KG1 (cell line): ENCODE measurements around the gene ANO6.
"Not testable (repeated sequence)": the region's sequence is repeated elsewhere in the genome, so short reads cannot be mapped to it uniquely, and the experiment has no call there.

ENCODE experiments used
- DNase-seq: peaks from one replicate; lab custom pipeline; 2025; lab: John Stamatoyannopoulos, UW

ANO6 gene

DNA sequence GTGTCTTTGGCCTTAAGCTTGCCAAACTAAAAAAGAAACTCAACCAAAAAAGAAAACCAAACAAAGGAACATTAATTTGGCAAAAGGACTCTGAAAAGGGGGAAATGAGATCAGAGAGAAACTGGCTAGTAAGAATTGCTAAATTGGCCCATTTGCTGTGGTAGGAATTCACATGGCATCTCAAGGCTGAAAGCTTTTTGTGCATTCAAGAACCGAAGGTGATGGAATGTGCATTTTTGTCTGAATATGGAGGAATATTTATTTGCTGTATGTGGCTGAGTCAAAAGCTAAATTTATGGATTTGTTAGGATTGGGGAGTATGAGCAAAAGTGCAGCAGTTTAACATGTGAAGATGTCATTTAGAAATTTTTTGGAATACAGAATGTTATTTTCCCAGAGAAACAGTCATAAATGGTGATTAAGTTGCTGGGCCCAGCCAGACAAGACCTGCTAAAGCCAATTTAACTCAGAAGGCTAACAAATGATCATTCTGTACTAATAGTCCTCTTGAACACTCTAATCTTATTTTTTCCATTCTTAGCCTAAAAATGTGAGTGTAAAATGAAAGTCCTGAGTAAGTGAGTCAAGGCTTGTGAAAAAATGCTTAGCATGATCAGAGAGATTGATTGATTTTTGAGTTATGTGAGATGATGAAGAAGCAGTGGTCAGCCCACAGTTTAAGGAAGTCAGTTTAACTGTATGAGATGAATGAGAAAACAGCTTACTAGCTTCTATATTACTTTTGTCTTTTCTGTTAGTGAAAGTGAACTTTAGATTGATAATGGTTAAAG lies 94.1 kb downstream of the ANO6 start:
- DNase-seq: no peak

DNA sequence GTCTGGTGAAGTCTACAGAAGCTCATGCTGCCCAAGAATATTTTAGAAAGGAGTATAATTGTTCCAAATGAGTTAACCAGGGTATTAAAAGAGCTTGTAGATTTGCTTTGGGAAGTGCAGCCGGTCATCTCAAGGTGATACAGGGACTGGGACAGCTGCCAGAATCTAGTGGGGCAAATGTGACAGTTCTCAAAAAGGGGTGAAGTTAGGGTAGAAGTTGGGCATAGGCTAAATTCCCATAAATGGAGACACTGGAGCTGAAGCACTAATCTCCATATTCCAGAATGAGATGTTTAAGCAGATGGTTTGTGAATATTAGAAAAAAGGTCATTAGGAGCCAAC lies 94.7 kb downstream of the ANO6 start:
- DNase-seq: no peak

DNA sequence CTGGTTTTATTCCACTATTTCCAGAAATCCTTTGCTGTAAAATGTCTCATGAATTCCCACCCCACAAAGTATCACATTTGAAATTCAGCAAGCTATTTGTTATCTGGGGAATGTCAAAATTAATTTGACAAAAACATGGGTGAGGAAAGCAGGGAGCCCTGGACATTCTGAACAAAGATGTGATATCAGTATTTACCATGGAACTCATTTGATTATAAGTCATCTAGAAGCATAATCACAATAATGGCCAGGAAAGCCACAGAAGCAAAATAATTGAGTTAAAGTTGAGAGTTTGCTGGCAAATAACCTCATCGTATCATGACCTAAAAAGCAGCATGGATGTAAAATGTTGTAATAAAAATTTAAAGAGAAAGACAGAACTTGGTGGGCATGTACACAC lies 96.1 kb downstream of the ANO6 start:
- no peak for DNase-seq

- no peak for DNase-seq
Observed at GRCh38 chr12:45314770-45315169, 98.9 kb downstream of the ANO6 start.

DNA sequence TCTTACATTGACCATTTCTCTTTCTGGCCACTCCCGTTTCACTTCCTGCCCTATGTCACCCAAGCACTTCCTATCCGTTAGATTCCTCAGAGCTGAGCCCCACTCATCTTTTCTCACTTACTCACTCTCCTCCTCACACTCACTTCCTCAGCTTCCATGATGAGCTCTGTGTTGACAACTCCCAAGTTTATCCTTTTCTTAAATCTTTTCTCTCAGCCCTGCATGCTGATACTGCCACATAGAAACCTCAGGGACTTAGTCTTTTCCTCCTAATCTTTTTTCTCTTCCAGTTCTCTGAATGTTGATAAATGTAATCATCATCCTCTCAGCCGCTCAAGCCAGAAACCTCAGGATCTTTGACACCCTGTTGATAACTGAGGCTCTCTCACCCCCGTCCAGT lies 99.6 kb downstream of the ANO6 start:
- DNase-seq: no peak

DNA sequence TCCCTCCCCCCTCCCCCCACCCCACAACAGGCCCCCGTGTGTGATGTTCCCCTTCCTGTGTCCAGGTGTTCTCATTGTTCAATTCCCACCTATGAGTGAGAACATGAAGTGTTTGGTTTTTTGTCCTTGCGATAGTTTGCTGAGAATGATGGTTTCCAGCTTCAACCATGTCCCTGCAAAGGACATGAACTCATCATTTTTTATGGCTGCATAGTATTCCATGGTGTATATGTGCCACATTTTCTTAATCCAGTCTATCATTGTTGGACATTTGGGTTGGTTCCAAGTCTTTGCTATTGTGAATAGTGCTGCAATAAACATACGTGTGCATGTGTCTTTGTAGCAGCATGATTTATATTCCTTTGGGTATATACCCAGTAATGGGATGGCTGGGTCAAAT lies 101.4 kb downstream of the ANO6 start:
- not testable (repeated sequence) for DNase-seq

- no peak for DNase-seq
Observed at GRCh38 chr12:45322810-45323209, 106.9 kb downstream of the ANO6 start.

DNA sequence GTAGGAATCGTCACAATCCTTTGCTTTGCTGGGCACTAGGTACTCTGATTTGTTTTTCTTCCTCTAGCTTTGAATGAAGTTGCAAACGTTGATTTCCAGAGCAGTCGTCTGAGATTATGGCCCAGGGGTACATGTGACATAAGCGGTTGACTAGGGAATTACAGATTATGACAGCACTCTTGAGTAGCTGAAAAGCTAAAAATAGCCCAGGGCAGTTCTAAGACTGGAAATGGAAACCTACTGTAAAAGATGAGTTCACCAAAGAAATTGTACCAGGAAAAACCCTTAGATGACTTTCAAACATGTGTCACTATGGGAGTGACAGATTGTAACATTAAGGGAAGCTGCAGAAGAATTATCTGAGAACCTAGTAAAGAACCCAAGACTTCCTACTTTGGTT lies 108.5 kb downstream of the ANO6 start:
- DNase-seq: no peak

DNA sequence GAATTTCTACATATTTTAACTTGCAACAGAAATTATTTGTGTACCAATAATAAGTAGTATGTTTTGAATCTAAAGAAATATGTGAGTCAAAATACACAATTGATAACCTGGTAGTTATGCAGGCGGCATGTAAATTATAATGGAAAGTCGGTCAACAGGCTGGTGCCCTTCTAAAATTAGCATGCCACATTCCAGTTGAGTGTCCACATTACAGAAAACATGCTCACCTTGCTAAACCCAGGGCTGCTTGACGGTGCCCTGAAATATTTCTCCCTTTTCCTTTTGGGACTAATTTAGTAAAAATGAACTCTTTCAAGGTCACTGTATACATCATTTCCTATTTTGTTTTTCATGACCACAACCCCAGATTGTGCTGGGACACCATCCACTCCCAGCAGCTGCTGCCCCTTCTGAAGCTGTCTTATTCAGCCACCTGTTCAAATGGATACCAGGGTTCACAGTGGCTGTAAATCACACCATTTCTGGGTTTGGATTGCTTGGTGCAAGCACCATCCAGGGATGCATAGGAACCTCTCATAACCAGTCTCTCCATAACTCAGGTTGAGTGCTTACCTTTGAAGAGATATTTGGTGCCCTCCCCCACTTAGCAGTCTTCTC lies 110.6 kb downstream of the ANO6 start:
- no peak for DNase-seq

DNA sequence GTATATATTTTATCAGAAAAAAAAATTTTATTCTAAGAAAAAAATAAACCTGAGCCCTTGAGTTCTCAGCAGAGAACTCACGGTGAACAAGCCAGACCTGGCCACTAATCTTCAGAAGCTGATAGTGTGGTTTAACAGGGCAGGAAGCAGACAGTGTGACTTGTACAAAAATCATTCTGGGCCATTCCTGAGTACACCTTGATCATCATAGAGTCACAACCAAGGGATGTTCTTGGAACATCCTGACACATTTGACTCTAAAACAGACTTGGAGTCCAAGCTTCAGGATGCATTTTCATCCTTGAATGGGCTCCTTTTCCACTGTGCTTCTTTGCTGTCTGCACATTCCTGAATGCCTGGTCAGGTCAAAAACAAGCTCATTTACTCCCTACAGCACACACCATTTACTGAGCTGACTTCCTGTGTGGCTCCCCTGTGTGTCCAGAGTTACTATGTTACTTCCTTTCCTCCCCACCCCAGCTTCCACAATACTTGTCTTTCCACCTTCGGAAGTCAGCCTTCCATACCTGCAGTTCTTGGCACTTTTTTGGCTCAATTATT lies 112.0 kb downstream of the ANO6 start:
- no peak for DNase-seq

DNA sequence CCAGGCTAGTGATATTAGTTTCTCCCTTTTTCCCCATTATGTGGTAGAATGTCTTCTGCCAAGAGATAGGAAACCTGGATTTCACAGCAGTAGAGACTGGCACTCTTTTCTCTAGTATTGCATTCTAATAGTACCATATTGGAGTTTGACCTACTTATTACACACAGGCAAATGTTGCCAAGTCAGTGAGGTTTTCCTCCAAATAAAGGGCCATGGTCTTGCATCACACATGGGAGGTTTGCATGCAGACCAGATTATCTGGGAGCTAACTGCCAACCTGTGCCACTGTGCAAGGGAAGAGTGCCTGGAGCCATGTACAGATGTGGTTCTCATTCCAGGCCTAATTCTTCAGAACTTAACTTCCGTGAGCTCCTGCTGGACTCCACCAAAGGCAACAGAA lies 113.3 kb downstream of the ANO6 start:
- DNase-seq: no peak

- no peak for DNase-seq
Observed at GRCh38 chr12:45329702-45330101, 113.8 kb downstream of the ANO6 start.

- DNase-seq: no peak
Observed at GRCh38 chr12:45331552-45331951, 115.7 kb downstream of the ANO6 start.

DNA sequence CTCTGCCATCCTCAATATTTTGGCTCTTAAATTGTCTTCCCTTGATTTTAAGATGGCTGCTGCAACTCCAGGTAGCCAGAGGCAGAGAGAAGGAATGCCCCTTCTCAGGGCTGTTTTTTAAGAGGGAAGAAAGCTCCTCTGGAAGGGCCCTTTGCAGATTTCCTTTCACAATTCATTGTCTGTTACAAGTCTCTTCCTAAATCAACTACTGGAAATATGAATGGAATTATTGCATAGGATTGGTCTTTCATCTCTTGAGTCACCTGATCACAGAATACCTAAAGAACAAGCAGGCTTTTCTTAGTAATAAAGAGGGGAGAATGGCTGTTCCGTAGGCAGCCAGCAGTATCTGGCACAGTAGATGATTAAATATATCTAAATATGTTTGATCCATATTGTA lies 118.5 kb downstream of the ANO6 start:
- no peak for DNase-seq

GRCh38 chr12:45336331-45336730 lies 120.4 kb downstream of the ANO6 start:
- DNase-seq: no peak

- DNase-seq: no peak
Observed at GRCh38 chr12:45336762-45337596, 121.1 kb downstream of the ANO6 start.

DNA sequence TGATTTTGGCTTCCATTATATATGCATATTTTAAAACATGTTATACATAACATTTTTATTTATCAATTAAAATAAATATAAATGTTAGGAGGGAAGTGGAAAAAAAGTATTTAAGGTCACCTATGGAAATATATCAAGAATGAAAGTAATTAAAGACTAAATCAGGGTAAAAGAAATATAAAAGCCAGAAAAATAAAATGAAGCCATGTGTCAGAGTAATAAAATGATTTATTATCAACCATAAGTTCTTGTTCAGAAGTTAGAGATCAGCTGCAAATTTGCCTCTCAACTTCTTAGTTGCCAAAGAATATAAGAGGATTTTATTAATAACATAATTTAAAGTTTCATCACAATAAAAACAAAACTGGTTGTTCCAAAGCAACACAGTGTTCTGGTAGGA lies 121.9 kb downstream of the ANO6 start:
- no peak for DNase-seq

DNA sequence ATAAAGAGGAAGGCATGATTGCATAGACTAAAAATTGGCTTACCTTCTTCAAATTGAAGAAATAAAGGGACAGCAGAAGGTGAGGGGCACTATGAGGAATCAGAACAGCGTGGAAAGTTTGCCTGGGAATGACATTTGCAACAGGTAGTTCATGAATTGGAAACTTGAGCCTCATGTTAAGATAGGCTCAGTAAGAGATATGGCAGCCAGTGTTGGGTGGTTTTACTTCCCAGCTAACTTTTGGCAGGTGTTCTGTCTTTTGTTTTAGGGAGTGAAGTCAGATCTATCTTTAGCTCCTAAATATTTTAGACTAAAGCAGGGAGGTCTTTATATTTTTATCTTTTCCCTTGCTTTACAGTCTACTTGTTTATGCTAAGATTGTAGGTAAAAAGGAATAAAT lies 122.4 kb downstream of the ANO6 start:
- DNase-seq: no peak

GRCh38 chr12:45339035-45339434 lies 123.1 kb downstream of the ANO6 start:
- no peak for DNase-seq

DNA sequence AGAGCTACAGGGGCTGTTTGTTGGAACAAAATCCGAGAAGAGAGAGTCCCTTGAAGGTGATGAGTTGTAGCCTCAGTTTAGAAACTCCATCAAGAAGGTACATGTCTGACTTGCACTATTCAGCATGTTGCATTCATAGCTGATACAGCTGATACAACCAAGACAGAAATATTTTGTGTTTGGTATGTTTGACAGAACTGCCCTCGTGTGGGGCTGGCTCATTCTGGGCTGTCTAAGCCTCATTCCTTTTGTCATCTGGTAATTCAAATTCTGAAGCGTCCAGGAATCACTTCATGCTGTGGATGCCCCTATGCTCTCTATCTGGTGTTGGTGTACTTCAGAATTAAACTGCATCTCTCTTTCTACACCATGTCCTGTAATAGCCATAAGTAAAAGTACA lies 126.3 kb downstream of the ANO6 start:
- DNase-seq: no peak

DNA sequence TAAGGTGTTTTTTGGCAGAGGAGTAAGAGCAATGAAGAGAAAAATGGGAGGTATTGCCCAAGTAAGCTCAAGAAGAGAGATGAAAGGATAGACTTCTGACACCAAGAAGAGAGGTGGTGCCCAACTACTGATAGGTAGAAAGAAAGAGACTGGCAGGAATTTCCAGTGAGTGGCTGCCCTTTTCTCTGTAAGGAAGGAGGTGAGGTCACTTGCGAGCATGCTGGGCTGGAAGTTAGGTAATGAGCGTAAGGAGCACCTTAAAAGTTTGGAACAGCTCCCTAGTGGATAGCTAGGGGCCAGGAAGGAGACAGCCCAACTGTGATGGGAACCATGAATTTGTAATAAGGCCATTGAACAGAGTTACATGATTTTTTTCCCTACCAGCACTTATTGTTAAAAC lies 127.0 kb downstream of the ANO6 start:
- DNase-seq: no peak

GRCh38 chr12:45343269-45344051 lies 127.6 kb downstream of the ANO6 start:
- no peak for DNase-seq
